ENCODE data around the gene DDX59.

DNA sequence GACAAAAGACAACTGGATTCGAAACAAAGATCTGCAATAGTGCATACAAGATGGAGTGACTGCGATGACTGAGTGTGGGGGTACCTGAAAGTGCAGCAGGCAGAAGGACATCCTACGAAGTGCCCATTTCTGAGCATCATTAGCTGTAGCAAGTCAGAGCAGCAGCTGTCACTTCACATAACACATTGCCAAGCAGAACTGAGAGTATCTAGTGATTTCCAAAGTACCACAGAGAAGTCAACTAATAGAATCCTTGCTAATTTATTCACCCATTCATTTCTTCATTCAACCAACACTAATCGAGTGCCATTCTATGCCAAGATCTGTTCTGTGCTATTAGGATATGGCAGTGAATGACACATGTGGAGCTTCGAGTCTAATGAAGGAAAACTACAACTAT, 37.4 kb upstream of the DDX59 start:
- TF ChIP-seq, protein P1, sequence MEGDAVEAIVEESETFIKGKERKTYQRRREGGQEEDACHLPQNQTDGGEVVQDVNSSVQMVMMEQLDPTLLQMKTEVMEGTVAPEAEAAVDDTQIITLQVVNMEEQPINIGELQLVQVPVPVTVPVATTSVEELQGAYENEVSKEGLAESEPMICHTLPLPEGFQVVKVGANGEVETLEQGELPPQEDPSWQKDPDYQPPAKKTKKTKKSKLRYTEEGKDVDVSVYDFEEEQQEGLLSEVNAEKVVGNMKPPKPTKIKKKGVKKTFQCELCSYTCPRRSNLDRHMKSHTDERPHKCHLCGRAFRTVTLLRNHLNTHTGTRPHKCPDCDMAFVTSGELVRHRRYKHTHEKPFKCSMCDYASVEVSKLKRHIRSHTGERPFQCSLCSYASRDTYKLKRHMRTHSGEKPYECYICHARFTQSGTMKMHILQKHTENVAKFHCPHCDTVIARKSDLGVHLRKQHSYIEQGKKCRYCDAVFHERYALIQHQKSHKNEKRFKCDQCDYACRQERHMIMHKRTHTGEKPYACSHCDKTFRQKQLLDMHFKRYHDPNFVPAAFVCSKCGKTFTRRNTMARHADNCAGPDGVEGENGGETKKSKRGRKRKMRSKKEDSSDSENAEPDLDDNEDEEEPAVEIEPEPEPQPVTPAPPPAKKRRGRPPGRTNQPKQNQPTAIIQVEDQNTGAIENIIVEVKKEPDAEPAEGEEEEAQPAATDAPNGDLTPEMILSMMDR (IDR thresholded peaks at IDR 0.05), result no peak
- no peak for TF ChIP-seq POLR2A (IDR thresholded peaks at IDR 0.05)
